Heart right ventricle (tissue), 16 donors: Measurements from ENCODE around the gene CRIP3. TPM values are rescaled to one million over a fixed set of nuclear protein-coding genes. Genes with fewer than 3 reads are reported as not detected.

Experiments used
- ATAC-seq, 8 donors: fragments of 200-7000 bp; cut with Tn5 transposase; one replicate each; pipeline ENCODE4 v1.9.1; 2020; ENCODE audit warnings: mild to moderate bottlenecking in 8 of 8, moderate library complexity in 8 of 8, moderate number of reproducible peaks in 1 of 8
- DNase-seq, 2 donors: peaks; one replicate each; pipeline ENCODE4 v3.0.0-alpha.2; 2020
- H3K27ac ChIP-seq, 10 donors: fragments of 200-600 bp; sonication (generic) in 2 of 10; one replicate each; pipeline versions ENCODE4 v1.5.0 to v1.8.0; 2020 to 2022; ENCODE audit warnings: mild to moderate bottlenecking in 3 of 10
- H3K27me3 ChIP-seq, 7 donors: fragments of 200-600 bp; one replicate each; pipeline ENCODE4 v1.8.0; 2021 to 2022; ENCODE audit warnings: mild to moderate bottlenecking in 2 of 7
- H3K36me3 ChIP-seq, 9 donors: fragments of 200-600 bp; sonication (generic) in 1 of 9; one replicate each; pipeline versions ENCODE4 v1.5.0 to v1.8.0; 2020 to 2022; ENCODE audit warnings: mild to moderate bottlenecking in 2 of 9
- H3K4me1 ChIP-seq, 9 donors: fragments of 200-600 bp; sonication (generic) in 1 of 9; one replicate each; pipeline versions ENCODE4 v1.5.0 to v1.8.0; 2020 to 2022; ENCODE audit warnings: mild to moderate bottlenecking in 4 of 9
- H3K4me3 ChIP-seq, 10 donors: fragments of 200-600 bp; sonication (generic) in 2 of 10; one replicate each; pipeline versions ENCODE4 v1.5.0 to v1.8.0; 2020 to 2022; ENCODE audit warnings: mild to moderate bottlenecking in 7 of 10, moderate library complexity in 2 of 10
- H3K9me3 ChIP-seq, 11 donors: fragments of 200-600 bp in 10 of 11; sonication (generic) in 2 of 11; one replicate each; pipeline versions ENCODE4 v1.5.0 to v1.8.0; 2013 to 2022; ENCODE audit warnings: mild to moderate bottlenecking in 2 of 11, control low read depth in 1 of 11, moderate library complexity in 1 of 11
- WGBS, 2 donors: extraction: QIAGEN DNeasy Blood & Tissue Kit; methylation state at CpG; one replicate each; pipeline ENCODE4 v1.1.7; 2013; ENCODE audit warnings: inconsistent platforms in 1 of 2; 5-methylcytosine and 5-hydroxymethylcytosine counted together
- intact Hi-C, 10 donors: fragments of 100-400 bp; cut with DNase I; formaldehyde crosslinking; loops; one replicate each; pipeline versions ENCODE4 v1.11.1 to v1.14.2; 2022
- polyA plus RNA-seq, 2 donors: library from polyadenylated mRNA; stranded (reverse); fragments of 200-250 nt; gene quantifications; one replicate each; pipeline ENCODE4 v1.2.3, GENCODE V29; 2013
- total RNA-seq, 10 donors: library from RNA; stranded (reverse); fragmentation: NEBNext Ultra II Directional in 3 of 10; extraction: Animal tissue kit (Norgen Biotek cat#: 25700) in 3 of 10; gene quantifications; one replicate each; pipeline versions ENCODE4 v1.2.1 to v1.2.4, GENCODE V29; 2021 to 2023
- TF ChIP-seq, protein P1 (sequence below), 9 donors: fragments of 200-600 bp; sonication (generic) in 2 of 9; IDR thresholded peaks; one replicate each; pipeline versions ENCODE4 v1.5.0 to v1.8.0; 2021 to 2022; ENCODE audit warnings: antibody characterized with exemption in 9 of 9, mild to moderate bottlenecking in 5 of 9, moderate library complexity in 1 of 9
- donor health status: Arrhythmogenic right ventricular cardiomyopathy.
- donor health status: ischemic (EF 13 %, LVEDD 7.1; RV severe dilation, severe dysfunction).
- donor health status: healthy with polysubstance abuse.
- donor health status: DM: no; HTN: yes; CAD: no.
- donor health status: DM: no; HTN: no; CAD: no.
- donor health status: ischemic (EF 25% LVEDD 6.9; RV normal size, moderate dysfunction).
- donor health status: ischemic (EF 25% LVEDD 5.7; RV mildly dilated, moderate dysfunction).
- donor health status: healthy.
- donor health status: DM: yes; HTN: yes; CAD: no.
- donor health status: Ischemic cardiomyopathy.
- donor health status: ischemic (EF 35%, LVEDD 5.7; RV mildly dilated, moderate dysfunction).
- donor health status: nonischemic (EF 11% LVEDD 7.7; RV severe dilation, severe dysfunction).
- donor health status: DM: yes; HTN: yes; CAD: no.
- donor health status: PGD.
- donor health status: ischemic (EF 29% LVEDD 5.4; RV normal size, mild dysfunction).
- donor health status: nonischemic (EF 23%, LVEDD 6.1; RV moderate dilation, normal function).

Gene CRIP3
- total and polyA plus RNA-seq, 12 donors = 2.7 to 84.5 (median 26.3) TPM

GRCh38 chr6:43292763-43293318, 15.8 kb downstream of the CRIP3 start:
- H3K27me3 ChIP-seq = peaks cover 0 to 5% (median 0%) of the 10 kb centered on the region in 7 donors
- intact Hi-C loops = no loop called here
- peaks cover 0 to 6% (median 0%) of the 10 kb centered on the region in 9 donors for H3K4me1 ChIP-seq
- H3K9me3 ChIP-seq = no peaks in the 10 kb centered on the region
- DNase-seq (no peak), ATAC-seq (no peak)
- no peak overlapping the region for H3K4me3 ChIP-seq
- no peaks in the 10 kb centered on the region for H3K36me3 ChIP-seq
- TF ChIP-seq, protein P1, sequence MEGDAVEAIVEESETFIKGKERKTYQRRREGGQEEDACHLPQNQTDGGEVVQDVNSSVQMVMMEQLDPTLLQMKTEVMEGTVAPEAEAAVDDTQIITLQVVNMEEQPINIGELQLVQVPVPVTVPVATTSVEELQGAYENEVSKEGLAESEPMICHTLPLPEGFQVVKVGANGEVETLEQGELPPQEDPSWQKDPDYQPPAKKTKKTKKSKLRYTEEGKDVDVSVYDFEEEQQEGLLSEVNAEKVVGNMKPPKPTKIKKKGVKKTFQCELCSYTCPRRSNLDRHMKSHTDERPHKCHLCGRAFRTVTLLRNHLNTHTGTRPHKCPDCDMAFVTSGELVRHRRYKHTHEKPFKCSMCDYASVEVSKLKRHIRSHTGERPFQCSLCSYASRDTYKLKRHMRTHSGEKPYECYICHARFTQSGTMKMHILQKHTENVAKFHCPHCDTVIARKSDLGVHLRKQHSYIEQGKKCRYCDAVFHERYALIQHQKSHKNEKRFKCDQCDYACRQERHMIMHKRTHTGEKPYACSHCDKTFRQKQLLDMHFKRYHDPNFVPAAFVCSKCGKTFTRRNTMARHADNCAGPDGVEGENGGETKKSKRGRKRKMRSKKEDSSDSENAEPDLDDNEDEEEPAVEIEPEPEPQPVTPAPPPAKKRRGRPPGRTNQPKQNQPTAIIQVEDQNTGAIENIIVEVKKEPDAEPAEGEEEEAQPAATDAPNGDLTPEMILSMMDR (IDR thresholded peaks at IDR 0.05) = no peak
- H3K27ac ChIP-seq = no peak overlapping the region
- WGBS, 2 donors = 75 to 77% methylated on average over 5 of the region's 5 CpGs

DNA sequence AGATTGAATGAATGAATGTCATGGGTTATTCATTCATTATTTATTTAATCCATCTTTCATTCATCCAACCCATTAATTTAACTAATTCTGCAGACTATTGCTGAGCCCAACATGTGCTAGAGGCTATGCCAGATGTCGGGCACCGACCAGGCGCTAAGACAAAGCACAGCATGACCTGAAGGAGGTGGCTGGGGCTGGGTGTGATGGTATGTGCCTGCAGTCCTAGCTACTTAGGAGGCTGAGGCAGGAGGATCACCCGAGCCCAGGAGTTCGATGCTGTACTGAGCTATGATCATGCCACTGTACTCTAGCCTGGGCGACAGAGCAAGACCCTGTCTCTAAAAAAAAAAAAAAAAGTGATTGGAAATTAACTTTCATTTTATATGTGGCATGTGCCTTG, 16.3 kb downstream of the CRIP3 start:
- DNase-seq = no peak
- no peak for ATAC-seq
- TF ChIP-seq, protein P1 (IDR thresholded peaks at IDR 0.05) = no peak
- intact Hi-C loops = no loop called here
- H3K4me1 ChIP-seq = peaks cover 0 to 1% (median 0%) of the 10 kb centered on the region in 9 donors
- no peak overlapping the region for H3K27ac ChIP-seq
- H3K27me3 ChIP-seq = no peaks in the 10 kb centered on the region
- no peaks in the 10 kb centered on the region for H3K36me3 ChIP-seq
- WGBS, 2 donors = 93 to 94% methylated on average over 6 of the region's 6 CpGs
- H3K4me3 ChIP-seq = no peak overlapping the region
- no peaks in the 10 kb centered on the region for H3K9me3 ChIP-seq

DNA sequence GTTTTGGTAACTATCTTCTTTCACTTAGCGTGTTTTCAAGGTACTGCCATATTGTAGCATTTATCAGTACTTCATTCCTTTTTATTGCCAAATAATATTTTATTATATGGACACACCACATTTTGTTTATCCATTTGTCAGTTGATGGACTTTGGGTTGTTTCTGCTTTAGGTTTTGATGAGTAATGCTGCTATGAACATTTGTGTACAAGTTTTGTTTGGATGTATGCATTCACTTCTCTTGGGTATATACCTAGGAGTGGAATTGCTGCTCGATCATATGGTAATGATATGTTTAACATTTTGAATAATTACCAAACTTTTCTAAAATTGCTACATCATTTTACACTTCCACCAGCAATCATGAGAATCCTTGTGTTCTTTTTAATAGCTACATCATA, 16.9 kb downstream of the CRIP3 start:
- intact Hi-C loops = no loop called here
- TF ChIP-seq, protein P1 (IDR thresholded peaks at IDR 0.05) = no peak
- H3K4me3 ChIP-seq = no peak overlapping the region
- 91 to 92% methylated on average over 2 of the region's 2 CpGs for WGBS, 2 donors
- DNase-seq (no peak), ATAC-seq (no peak)
- no peak overlapping the region for H3K27ac ChIP-seq
- no peaks in the 10 kb centered on the region for H3K4me1 ChIP-seq
- peaks cover 0 to 2% (median 0%) of the 10 kb centered on the region in 7 donors for H3K27me3 ChIP-seq
- H3K9me3 ChIP-seq = no peaks in the 10 kb centered on the region
- H3K36me3 ChIP-seq = no peaks in the 10 kb centered on the region

DNA sequence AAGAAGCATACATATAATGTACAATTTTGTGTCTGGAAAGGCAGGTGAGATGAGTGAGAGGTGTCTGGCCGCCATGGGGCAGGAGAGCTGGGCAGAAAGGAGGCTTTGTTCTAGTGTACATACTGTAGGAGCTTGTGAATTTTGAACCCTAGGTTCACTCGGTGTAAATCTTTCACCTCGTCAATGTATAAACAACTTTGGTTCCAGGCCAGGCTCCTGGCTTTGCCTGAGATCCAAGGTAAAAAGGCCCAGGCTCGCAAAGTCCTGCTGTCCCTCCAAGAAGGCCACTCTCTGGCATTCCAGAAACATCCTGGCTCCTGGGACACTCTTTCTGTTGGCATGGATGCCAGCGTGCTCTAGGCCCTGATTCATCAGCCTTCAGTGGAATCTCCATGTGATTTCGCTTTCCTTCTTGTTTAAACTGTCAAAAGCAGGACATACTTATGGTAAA, 17.7 kb downstream of the CRIP3 start:
- H3K27me3 ChIP-seq = peaks cover 0 to 9% (median 0%) of the 10 kb centered on the region in 7 donors
- intact Hi-C loops = no loop called here
- no peak for ATAC-seq
- no peak for DNase-seq
- 84 to 89% methylated on average over 6 of the region's 6 CpGs for WGBS, 2 donors
- H3K4me1 ChIP-seq = no peaks in the 10 kb centered on the region
- no peaks in the 10 kb centered on the region for H3K36me3 ChIP-seq
- TF ChIP-seq, protein P1 (IDR thresholded peaks at IDR 0.05) = no peak
- H3K4me3 ChIP-seq = no peak overlapping the region
- no peaks in the 10 kb centered on the region for H3K9me3 ChIP-seq
- H3K27ac ChIP-seq = no peak overlapping the region
